ENCODE data around the gene TMEM109. TPM values are rescaled to one million over a fixed set of nuclear protein-coding genes. Genes with fewer than 3 reads are reported as not detected.

Gene TMEM109
- total RNA-seq, 4 donors from 2014 or later, result 66.7 to 115 (median 89.0) TPM

DNA sequence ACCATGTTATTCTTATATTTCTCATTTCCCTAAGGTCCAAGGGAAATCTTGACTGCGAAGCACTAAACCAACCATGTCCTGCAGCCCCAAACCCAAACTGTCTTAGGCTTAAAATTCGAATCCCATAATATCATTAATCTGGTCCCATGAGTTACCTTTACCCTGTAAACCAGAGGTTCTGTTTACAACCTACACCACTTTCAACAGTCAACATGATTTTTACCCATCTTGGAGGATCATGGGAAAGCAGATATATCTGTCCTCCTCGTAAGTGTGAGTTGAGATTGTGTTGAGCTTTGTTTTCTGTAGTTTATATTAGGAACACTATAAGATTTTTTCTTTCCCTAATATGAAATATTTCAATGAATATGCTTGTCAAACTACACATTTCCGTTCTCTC lies 14.0 kb upstream of the TMEM109 start:
- Histone ChIP-seq H3K4me3 (no peak overlapping the region), H3K27ac (no peak overlapping the region), H3K36me3 (peaks cover 52 to 90% (median 65%) of the 10 kb centered on the region in 3 donors), H3K4me1 (peaks cover 6 to 19% (median 12%) of the 10 kb centered on the region in 3 donors), H3K27me3 (no peaks in the 10 kb centered on the region), H3K9me3 (no peaks in the 10 kb centered on the region)
- DNase-seq, result no peak
- TF ChIP-seq, protein P1, sequence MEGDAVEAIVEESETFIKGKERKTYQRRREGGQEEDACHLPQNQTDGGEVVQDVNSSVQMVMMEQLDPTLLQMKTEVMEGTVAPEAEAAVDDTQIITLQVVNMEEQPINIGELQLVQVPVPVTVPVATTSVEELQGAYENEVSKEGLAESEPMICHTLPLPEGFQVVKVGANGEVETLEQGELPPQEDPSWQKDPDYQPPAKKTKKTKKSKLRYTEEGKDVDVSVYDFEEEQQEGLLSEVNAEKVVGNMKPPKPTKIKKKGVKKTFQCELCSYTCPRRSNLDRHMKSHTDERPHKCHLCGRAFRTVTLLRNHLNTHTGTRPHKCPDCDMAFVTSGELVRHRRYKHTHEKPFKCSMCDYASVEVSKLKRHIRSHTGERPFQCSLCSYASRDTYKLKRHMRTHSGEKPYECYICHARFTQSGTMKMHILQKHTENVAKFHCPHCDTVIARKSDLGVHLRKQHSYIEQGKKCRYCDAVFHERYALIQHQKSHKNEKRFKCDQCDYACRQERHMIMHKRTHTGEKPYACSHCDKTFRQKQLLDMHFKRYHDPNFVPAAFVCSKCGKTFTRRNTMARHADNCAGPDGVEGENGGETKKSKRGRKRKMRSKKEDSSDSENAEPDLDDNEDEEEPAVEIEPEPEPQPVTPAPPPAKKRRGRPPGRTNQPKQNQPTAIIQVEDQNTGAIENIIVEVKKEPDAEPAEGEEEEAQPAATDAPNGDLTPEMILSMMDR (IDR thresholded peaks at IDR 0.05), result no peak
- no peak for TF ChIP-seq POLR2A (IDR thresholded peaks at IDR 0.05)
- intact Hi-C loops (cut with DNase I), result loop anchor here (5.0 kb wide), 1 partner anchor 63 kb away; no protein-coding TSS in a partner anchor
- 69 to 72% methylated on average over 4 of the region's 4 CpGs for WGBS, 2 donors

DNA sequence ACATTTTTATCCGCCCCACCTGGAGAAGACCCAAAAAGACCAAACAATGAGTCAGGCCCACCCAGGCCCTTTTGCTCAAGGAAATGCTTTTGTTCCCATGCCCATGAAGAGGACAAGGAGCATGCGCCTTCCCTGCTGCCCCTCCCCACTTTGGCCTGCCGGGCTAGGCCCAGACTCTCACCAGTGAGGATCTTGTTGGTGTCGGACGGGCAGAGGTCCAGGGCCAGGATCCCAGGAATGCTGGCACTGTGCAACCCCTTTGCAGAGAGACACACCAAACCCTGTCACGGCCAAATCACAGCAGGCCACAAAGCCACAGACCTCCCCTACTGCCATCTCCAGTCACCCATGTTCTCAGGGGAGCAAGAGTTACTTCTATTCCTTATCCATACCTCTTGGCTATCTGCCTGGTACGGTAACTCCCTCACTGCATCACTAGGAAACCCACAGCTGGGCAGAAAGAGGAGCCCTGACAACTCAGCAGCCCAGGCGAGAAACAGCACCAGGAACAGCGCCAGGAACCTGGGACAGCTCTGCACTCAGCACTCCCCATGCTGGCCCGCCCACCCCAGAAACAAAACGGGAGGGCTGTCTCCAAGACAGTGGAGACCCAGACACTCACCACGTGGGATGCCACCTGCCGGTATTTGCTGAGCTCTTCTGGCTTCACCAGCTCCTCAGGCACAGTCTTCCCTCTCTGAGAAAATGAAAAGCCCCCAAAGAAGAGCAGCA lies 13.1 kb upstream of the TMEM109 start:
- Histone ChIP-seq H3K4me1 (peaks cover 12 to 27% (median 18%) of the 10 kb centered on the region in 3 donors), H3K9me3 (no peaks in the 10 kb centered on the region), H3K36me3 (peaks cover 52 to 81% (median 58%) of the 10 kb centered on the region in 3 donors), H3K27ac (no peak overlapping the region), H3K4me3 (no peak overlapping the region), H3K27me3 (no peaks in the 10 kb centered on the region)
- TF ChIP-seq, protein P1 (IDR thresholded peaks at IDR 0.05), result no peak
- no peak for TF ChIP-seq POLR2A (IDR thresholded peaks at IDR 0.05)
- WGBS, 2 donors, result 79 to 97% methylated on average over 5 to 6 of the region's 13 CpGs
- intact Hi-C loops (cut with DNase I), result no loop called here
- DNase-seq, result no peak

DNA sequence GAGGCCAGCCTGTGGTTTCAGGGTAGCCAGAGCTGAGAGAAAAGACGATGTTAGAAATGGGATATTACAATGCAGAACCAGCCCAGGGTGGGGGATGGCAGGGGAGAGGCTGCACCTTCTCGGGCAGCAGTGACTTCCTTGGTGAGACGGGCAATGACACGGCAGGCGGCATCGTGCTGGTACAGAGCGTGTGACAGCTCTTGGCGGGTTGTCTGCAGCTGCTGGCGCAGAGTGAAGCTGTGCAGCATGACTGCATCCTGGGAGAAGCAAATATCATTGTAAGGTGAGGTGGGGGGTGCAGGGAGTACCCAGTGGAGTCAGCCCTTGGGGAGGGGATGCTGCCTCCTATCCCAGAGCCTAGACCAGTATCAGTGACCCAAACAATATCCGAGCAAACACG lies 11.3 kb upstream of the TMEM109 start:
- Histone ChIP-seq H3K4me3 (no peak overlapping the region), H3K4me1 (peaks cover 12 to 34% (median 21%) of the 10 kb centered on the region in 3 donors), H3K27ac (no peak overlapping the region), H3K9me3 (no peaks in the 10 kb centered on the region), H3K27me3 (no peaks in the 10 kb centered on the region), H3K36me3 (peaks cover 41 to 63% (median 47%) of the 10 kb centered on the region in 3 donors)
- intact Hi-C loops (cut with DNase I), result no loop called here
- DNase-seq, result no peak
- TF ChIP-seq POLR2A (IDR thresholded peaks at IDR 0.05), result no peak
- TF ChIP-seq, protein P1 (IDR thresholded peaks at IDR 0.05), result no peak
- WGBS, 2 donors, result 90 to 92% methylated on average over 11 of the region's 11 CpGs

DNA sequence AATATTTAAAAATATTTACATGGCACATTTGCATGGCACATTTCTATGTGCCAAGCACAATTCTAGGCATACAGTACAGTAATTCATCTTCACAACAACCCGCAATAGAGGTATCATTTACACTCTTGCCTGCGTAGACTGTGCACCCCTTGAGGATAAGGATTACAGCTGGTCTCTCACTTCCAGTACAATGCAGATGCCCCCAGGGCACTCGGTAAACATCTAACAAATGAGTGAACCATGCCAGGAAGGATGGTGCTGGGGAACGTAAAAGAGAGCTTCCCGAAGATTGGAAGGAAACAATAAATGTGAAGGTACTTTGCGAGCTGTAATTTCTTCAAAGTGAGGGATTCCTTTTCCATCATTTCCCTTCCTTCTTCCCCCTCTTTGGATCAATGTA lies 8.9 kb upstream of the TMEM109 start:
- no peak for TF ChIP-seq POLR2A (IDR thresholded peaks at IDR 0.05)
- TF ChIP-seq, protein P1 (IDR thresholded peaks at IDR 0.05), result no peak
- H3K4me1 ChIP-seq, result peaks cover 12 to 34% (median 21%) of the 10 kb centered on the region in 3 donors
- H3K9me3 ChIP-seq, result no peaks in the 10 kb centered on the region
- intact Hi-C loops (cut with DNase I), result no loop called here
- peak overlapping the region; percentile 95 to 97 (median 96) for H3K27ac ChIP-seq
- H3K4me3 ChIP-seq, result peak overlapping the region; percentile 77 to 98 (median 88)
- no peaks in the 10 kb centered on the region for H3K27me3 ChIP-seq
- peaks cover 24 to 39% (median 27%) of the 10 kb centered on the region in 3 donors for H3K36me3 ChIP-seq
- WGBS, 2 donors, result 21 to 24% methylated on average over 6 of the region's 6 CpGs
- no peak for DNase-seq

DNA sequence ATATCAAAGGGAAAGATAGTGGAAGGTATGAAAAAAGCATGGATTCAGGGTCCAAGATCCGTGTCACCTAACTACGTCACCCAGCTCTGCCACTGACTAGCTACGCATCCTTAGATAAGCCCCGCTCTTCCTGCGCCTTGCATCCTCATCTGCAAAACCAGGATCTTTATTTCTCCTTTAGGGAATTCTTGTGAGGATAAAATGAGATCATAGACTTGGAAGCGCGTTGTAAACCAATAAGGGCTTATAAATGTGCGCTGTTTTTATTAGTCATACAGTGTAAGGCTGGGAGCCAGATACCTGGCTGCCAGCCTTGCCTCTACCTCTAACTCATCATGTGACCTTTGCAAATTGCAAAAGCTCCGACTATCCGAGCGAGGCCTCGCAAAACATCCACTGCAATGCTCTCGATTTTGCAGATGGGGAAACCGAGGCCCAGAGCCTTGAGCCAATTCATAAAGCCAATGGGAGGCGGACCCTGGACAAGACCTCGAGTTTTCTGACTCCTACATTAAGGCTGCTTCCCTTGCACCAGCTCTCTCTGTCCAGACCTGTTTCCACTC lies 8.3 kb upstream of the TMEM109 start:
- H3K27me3 ChIP-seq, result no peaks in the 10 kb centered on the region
- H3K9me3 ChIP-seq, result no peaks in the 10 kb centered on the region
- H3K4me3 ChIP-seq, result peak overlapping the region; percentile 77 to 98 (median 88)
- DNase-seq, result no peak
- peaks cover 19 to 33% (median 23%) of the 10 kb centered on the region in 3 donors for H3K36me3 ChIP-seq
- H3K27ac ChIP-seq, result peak overlapping the region; percentile 95 to 97 (median 96)
- TF ChIP-seq, protein P1 (IDR thresholded peaks at IDR 0.05), result no peak
- no peak for TF ChIP-seq POLR2A (IDR thresholded peaks at IDR 0.05)
- intact Hi-C loops (cut with DNase I), result no loop called here
- peaks cover 12 to 34% (median 21%) of the 10 kb centered on the region in 3 donors for H3K4me1 ChIP-seq
- 2% methylated on average over 16 of the region's 16 CpGs for WGBS, 2 donors
